ENCODE measurements around the gene ADPGK.

- TF ChIP-seq POLR2A (IDR thresholded peaks at IDR 0.05) (no peak), CTCF (IDR thresholded peaks at IDR 0.05) (no peak)
Observed at GRCh38 chr15:72820278-72820677, 36.7 kb upstream of the ADPGK start.

Measured in heart left ventricle (tissue), 13 donors.